NCI-H146 treated with DMSO at 0.1 percent for 48 hours (cell line): ENCODE measurements around the gene C11orf68.

ENCODE experiments used
- DNase-seq: peaks from one replicate; lab custom pipeline; 2025; ENCODE audit not compliant: unreplicated experiment; lab: John Stamatoyannopoulos, UW

The C11orf68 gene

GRCh38 chr11:65872586-65873317, 46.1 kb downstream of the C11orf68 start, which contains the start of gene EFEMP2:
TSS of gene EFEMP2 (minus strand) at chr11:65872800. CDS start at chr11:65872354, 446 bp downstream.
- DNase-seq: no peak

DNA sequence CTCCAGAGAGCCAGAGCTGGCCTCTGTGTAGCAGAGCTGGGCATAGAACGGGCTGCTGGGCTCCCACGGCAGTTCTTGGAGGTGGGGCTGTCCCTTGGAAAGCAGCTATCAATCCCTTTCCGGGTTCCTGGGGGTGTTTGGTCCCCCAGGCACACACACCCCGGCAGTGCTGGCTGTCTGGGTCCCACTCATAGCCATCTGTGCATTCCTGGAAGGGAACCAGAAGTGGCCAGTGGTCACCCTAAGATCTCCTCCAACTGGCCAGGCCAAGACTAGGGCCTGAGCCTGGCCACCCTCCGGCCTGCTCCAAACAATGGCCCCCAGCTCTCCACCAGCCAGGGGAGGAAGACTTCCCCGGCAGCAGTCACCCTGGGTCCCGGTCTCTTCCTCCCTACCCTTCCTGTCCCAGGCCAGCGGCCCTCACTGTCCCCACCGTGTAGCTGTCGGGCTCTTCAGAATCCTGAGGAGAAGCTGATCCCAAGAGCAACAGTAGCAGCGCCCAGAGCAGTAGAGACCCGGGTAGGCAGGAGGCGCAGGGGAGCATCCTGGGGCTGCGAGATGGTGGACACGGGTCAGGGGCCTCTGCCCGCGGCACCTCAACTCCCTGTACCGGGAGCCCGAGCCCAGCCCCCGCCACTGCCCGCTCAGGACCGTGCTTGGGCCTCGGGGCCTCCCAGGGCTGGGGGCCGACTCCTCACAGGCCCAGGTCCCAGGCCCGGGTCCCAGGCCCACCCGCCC, 46.9 kb downstream of the C11orf68 start:
- DNase-seq: no peak

GRCh38 chr11:65870706-65871681, 47.9 kb downstream of the C11orf68 start:
- DNase-seq: no peak

DNA sequence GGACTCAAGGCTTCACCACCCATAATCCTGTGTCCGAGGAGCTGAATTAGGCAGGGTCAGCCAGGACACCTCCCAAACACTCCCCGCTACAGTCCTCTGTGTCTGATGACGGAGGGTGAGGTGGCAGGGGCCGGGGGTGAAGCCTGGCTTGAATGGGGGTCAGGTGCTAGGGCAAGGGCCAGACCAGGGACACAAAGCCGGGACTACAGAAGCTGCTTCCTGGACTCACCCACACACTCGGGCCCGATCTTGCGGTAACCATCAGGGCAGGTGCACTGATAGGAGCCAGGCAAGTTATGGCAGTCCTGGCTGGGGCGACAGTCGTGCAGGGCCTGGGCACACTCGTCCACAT, 48.6 kb downstream of the C11orf68 start:
- no peak for DNase-seq

GRCh38 chr11:65869643-65870306, 49.1 kb downstream of the C11orf68 start:
- no peak for DNase-seq

DNA sequence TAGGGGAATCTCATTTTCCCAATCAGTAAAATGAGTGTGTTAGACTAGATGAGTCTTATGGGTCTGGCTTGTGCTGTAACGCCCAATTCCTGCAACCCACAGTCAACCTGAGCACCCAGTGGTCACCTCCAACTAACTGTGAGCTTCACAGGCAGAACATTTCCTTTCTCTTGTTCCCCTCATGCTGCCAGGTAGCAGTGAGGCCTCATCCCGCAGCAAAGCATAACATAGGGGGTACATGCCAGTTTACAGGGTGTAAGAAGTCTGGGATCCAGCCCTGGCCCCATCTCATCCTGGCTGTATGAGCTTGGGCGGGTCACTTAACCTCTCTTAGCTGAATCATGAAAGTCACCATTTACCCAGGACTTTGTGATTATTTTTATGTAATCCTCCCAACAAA, 50.0 kb downstream of the C11orf68 start:
- DNase-seq: no peak

DNA sequence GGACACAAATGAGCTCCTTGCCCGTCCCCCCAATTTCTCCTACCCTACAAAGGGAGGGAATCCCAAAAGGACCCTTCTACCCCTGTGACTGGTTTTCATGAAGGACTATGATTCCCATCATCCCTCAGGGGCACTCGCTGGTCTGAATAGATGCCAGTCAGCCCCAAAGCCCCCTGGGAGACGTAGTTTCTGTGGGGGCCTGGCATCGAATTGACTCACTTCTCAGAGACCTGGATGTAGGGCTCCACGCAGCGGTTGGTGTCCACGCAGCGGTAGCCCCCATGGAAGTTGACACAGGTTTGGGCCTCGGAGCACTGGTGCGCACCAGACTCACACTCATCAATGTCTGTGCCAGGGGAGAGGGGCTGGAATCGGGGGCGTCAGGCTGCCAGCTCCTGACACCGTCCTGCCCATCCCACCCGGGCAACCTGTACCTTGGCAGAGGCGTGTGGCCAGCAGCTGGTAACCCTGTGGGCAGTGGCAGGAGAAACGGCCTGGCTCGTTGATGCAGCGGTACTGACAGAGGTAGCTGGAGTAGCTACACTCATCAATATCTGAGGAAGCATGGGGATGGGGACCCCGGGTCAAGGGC, 50.7 kb downstream of the C11orf68 start:
- DNase-seq: no peak

DNA sequence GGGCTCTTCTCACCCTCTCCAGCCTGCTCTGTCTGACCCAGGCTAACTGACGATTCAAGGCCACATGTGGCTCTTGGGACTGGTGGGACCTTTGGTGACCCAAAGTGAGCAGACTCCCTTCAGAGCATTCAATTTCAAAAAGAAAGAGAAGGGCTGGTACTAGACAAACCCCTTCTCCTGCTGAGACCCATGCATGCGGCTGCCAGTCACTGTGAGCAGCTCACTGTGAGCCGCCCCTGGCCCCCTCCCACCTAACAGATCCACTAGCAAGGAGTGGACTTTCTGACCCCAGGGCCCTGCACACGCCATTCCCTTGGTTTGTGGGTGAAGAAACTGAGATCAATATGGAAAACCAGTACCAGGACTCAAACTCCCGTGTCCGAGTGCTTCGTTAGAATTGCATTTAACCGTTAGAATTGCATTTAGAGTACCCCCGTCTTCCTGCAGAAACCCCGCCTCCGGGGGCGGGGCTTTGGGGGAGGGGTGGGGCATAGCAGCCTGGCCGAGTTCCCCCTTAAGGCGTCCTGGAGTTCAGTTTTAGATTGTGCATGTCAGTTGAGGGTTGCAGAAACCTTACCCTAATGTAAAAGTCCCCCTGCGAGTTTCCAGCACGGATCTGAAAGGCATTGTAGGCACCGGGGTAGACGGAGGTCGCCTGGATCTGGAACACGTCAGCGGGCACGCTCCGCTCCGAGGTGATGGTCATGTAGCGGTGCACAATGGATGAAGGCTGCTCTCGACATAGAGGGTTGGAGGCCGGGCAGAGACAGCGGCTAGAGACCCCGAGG, 51.4 kb downstream of the C11orf68 start:
- DNase-seq: no peak
